Measurements from ENCODE around the gene NKX3-2. TPM values are rescaled to one million over a fixed set of nuclear protein-coding genes. Genes with fewer than 3 reads are reported as not detected.

NKX3-2 gene
- total RNA-seq, 2 donors from 2014 or later, result 0.11 to 1.5 TPM

DNA sequence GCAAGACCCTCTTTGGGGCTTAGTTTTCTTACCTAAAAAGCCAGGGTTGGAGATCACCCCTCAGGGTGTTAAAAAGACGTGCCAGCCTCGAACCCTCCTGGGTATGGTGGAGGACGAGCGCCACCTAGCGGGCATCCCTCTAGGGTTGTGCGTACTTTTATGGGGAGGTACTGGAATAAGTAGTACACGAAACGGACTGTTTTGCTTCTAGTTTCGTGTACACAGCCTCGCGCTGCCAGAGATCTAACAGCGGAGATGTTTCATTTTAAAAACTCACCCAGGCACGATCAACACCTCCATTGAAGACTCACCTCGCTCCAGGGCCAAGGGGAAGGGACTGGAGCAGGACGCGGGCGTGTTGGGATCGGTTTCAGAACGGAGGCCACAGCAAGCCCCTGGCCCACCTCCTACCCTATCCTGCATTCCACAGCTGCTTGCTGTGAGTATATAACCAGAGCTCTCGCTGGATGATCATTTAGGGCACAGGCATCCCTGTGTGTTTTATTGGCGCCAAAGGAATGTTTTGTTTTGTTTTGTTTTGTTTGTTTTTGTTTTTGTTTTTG lies 4.8 kb upstream of the NKX3-2 start:
- H3K4me1 Mint-ChIP-seq, result peaks cover 14% of the 10 kb centered on the region
- Histone ChIP-seq H3K9ac (ENCODE audit: extremely low read depth, low read length, poor library complexity, severe bottlenecking) (no peak overlapping the region), H3K4me1 (ENCODE audit: control insufficient read depth, insufficient read depth, low read length) (no peaks in the 10 kb centered on the region), H3K27me3 (ENCODE audit: control insufficient read depth, insufficient read depth, low read length, poor library complexity, severe bottlenecking) (peaks cover 57% of the 10 kb centered on the region), H3K9me3 (ENCODE audit: control insufficient read depth, low read length) (no peaks in the 10 kb centered on the region), H3K36me3 (ENCODE audit: control insufficient read depth, insufficient read depth, low read length) (no peaks in the 10 kb centered on the region), H3K4me3 (ENCODE audit: low read length) (peak overlapping the region; percentile 76), H3K27ac (ENCODE audit: low read depth, low read length) (no peak overlapping the region)
- H3K36me3 Mint-ChIP-seq (ENCODE audit: low read depth), result no peaks in the 10 kb centered on the region
- peak overlapping the region; percentile 60 for H3K4me3 Mint-ChIP-seq
- H3K27me3 Mint-ChIP-seq (ENCODE audit: insufficient read depth), result peaks cover 68% of the 10 kb centered on the region
- WGBS, 2 experiments (ENCODE audit: insufficient coverage in 1 of 2, insufficient read length in 1 of 2), result 0 to 10% methylated on average over 2 to 21 of the region's 21 CpGs
- peak overlapping the region; percentile 30 for H3K27ac Mint-ChIP-seq
- peak; percentile 98 for DNase-seq
- TF ChIP-seq, protein P1, sequence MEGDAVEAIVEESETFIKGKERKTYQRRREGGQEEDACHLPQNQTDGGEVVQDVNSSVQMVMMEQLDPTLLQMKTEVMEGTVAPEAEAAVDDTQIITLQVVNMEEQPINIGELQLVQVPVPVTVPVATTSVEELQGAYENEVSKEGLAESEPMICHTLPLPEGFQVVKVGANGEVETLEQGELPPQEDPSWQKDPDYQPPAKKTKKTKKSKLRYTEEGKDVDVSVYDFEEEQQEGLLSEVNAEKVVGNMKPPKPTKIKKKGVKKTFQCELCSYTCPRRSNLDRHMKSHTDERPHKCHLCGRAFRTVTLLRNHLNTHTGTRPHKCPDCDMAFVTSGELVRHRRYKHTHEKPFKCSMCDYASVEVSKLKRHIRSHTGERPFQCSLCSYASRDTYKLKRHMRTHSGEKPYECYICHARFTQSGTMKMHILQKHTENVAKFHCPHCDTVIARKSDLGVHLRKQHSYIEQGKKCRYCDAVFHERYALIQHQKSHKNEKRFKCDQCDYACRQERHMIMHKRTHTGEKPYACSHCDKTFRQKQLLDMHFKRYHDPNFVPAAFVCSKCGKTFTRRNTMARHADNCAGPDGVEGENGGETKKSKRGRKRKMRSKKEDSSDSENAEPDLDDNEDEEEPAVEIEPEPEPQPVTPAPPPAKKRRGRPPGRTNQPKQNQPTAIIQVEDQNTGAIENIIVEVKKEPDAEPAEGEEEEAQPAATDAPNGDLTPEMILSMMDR (conservative IDR thresholded peaks at IDR 0.05), result peak; percentile 98
- H3K9me3 Mint-ChIP-seq, result peaks cover 13% of the 10 kb centered on the region

DNA sequence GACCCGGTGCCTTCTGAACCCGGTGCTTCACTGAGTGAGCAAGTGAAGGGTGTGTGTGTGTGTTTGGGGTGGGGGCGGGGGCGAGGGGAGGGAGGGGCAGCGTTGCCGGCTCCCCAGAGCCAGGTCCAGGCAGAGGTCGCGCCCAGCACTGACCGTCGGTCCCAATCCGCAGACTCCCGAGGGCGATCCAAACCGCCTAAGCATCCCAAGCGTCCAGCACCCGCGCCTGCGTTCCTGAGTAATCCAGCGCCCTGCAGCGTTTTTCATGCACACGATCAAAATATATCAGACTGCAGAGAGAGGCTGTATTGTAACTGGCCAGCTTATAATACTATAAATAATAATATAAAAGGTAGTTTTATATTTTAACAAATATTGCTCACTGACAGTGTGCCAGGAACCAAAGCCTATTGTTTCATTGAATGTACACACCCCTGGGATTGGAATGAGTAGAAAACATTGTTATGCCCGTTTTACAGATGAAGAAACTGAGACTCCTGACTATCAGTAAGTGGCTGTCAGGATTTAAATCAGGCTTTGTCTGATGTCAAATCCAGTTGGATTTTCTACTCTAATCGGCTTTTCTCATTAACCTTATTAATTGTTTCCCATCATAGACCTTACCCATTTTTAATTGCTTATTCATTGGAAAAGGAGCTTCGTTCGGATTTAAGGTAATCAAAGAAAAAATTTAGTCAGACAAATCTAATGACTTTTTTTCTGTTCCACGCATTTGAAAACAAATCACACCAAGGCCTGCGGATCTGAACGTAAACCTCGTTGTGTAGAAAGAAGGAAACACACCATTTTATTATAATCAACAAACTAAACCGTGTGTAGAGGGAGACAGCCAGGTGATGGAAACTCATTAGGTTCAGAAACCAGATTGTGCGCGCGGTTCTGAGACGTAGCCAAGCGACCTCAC lies 4.0 kb upstream of the NKX3-2 start:
- 18 to 20% methylated on average over 24 to 33 of the region's 35 CpGs for whole genome bisulfite sequencing, 2 experiments (ENCODE audit: insufficient coverage in 1 of 2, insufficient read length in 1 of 2)
- Mint-ChIP-seq H3K27me3 (ENCODE audit: insufficient read depth) (peaks cover 75% of the 10 kb centered on the region), H3K27ac (no peak overlapping the region), H3K4me3 (peak overlapping the region; percentile 63), H3K36me3 (ENCODE audit: low read depth) (no peaks in the 10 kb centered on the region), H3K4me1 (peaks cover 15% of the 10 kb centered on the region), H3K9me3 (peaks cover 13% of the 10 kb centered on the region)
- Histone ChIP-seq H3K9ac (ENCODE audit: extremely low read depth, low read length, poor library complexity, severe bottlenecking) (no peak overlapping the region), H3K27me3 (ENCODE audit: control insufficient read depth, insufficient read depth, low read length, poor library complexity, severe bottlenecking) (peaks cover 64% of the 10 kb centered on the region), H3K4me3 (ENCODE audit: low read length) (peak overlapping the region; percentile 73), H3K9me3 (ENCODE audit: control insufficient read depth, low read length) (no peaks in the 10 kb centered on the region), H3K36me3 (ENCODE audit: control insufficient read depth, insufficient read depth, low read length) (no peaks in the 10 kb centered on the region), H3K27ac (ENCODE audit: low read depth, low read length) (no peak overlapping the region), H3K4me1 (ENCODE audit: control insufficient read depth, insufficient read depth, low read length) (no peaks in the 10 kb centered on the region)
- TF ChIP-seq, protein P1 (conservative IDR thresholded peaks at IDR 0.05), result no peak
- no peak for DNase-seq

DNA sequence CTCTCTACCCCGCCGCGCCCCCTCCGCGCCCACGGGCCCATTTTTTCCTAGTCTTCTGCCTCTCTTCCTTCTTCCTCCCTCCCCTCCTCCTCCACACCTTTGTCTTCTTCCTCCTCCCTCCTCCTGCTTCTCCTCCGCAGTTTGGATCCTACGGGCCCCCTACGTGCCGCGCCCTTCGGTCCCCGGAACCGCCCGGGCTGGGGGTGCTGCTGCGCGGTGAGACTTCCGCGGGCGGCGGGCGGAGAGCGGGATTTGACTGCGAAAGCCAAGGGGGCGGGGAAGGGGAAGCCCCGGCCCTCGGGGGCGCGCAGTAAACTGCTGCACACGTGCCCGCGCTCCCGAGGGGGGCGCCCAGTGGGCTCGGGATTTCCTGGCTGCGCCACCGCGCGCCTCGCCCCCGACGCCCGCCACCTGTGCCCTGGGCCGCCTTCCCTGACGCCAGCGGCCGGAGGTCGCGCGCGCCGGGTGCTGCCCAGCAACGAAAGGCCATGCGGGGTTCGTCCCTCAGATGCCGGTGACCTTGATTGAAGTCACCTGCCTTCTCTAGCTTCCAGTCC lies 3.3 kb upstream of the NKX3-2 start:
- H3K27me3 Mint-ChIP-seq (ENCODE audit: insufficient read depth), result peaks cover 79% of the 10 kb centered on the region
- H3K9ac ChIP-seq (ENCODE audit: extremely low read depth, low read length, poor library complexity, severe bottlenecking), result peak overlapping the region; percentile 22
- no peaks in the 10 kb centered on the region for H3K9me3 ChIP-seq (ENCODE audit: control insufficient read depth, low read length)
- WGBS, 2 experiments (ENCODE audit: insufficient coverage in 1 of 2, insufficient read length in 1 of 2), result 1% methylated on average over 27 to 56 of the region's 56 CpGs
- no peak overlapping the region for H3K27ac ChIP-seq (ENCODE audit: low read depth, low read length)
- H3K36me3 Mint-ChIP-seq (ENCODE audit: low read depth), result no peaks in the 10 kb centered on the region
- H3K4me3 ChIP-seq (ENCODE audit: low read length), result peak overlapping the region; percentile 73
- no peaks in the 10 kb centered on the region for H3K4me1 ChIP-seq (ENCODE audit: control insufficient read depth, insufficient read depth, low read length)
- peak; percentile 79 for DNase-seq
- no peaks in the 10 kb centered on the region for H3K36me3 ChIP-seq (ENCODE audit: control insufficient read depth, insufficient read depth, low read length)
- peaks cover 15% of the 10 kb centered on the region for H3K4me1 Mint-ChIP-seq
- no peak overlapping the region for H3K27ac Mint-ChIP-seq
- H3K27me3 ChIP-seq (ENCODE audit: control insufficient read depth, insufficient read depth, low read length, poor library complexity, severe bottlenecking), result peaks cover 72% of the 10 kb centered on the region
- TF ChIP-seq, protein P1 (conservative IDR thresholded peaks at IDR 0.05), result no peak
- peaks cover 18% of the 10 kb centered on the region for H3K9me3 Mint-ChIP-seq
- peak overlapping the region; percentile 63 for H3K4me3 Mint-ChIP-seq
